Measurements from ENCODE around the gene SPTLC2. TPM values are rescaled to one million over a fixed set of nuclear protein-coding genes. Genes with fewer than 3 reads are reported as not detected.

SPTLC2 gene
- total and polyA plus RNA-seq, 2 of the 13 experiments (the other 11 are each of a cell fraction or from before 2014, with no cell fraction given) = 17.4 to 17.5 TPM

GRCh38 chr14:77498984-77499527 lies 117.4 kb downstream of the SPTLC2 start (continued):
- TF ChIP-seq ZNF614 (CRISPR knock-in tag; IDR thresholded peaks at IDR 0.05; ENCODE audit: borderline replicate concordance) (no peak), FOXK1 (CRISPR knock-in tag; IDR thresholded peaks at IDR 0.05; ENCODE audit: borderline replicate concordance, low read depth) (0 out of 2 replicates have a peak, but pooled peaks have one; percentile 5), TFDP1 (CRISPR knock-in tag; IDR thresholded peaks at IDR 0.05; ENCODE audit: borderline replicate concordance) (peak; percentile 11; the same call in 1 of the 2 replicates), RAD21 (CRISPR knock-in tag; IDR thresholded peaks at IDR 0.05) (0 out of 2 replicates have a peak, but pooled peaks have one; percentile 5), ZXDC (CRISPR knock-in tag; IDR thresholded peaks at IDR 0.05) (peak; percentile 11; the same call in 1 of the 2 replicates), HNF1B (CRISPR knock-in tag; IDR thresholded peaks at IDR 0.05) (no peak), HDAC1 (CRISPR knock-in tag; IDR thresholded peaks at IDR 0.05) (peak; percentile 6; the same call in 1 of the 2 replicates), ATAD3A (CRISPR knock-in tag; IDR thresholded peaks at IDR 0.05) (no peak), ZNF383 (CRISPR knock-in tag; IDR thresholded peaks at IDR 0.05; ENCODE audit: borderline replicate concordance) (no peak), ZFP41 (CRISPR knock-in tag; IDR thresholded peaks at IDR 0.05; ENCODE audit: borderline replicate concordance) (0 out of 2 replicates have a peak, but pooled peaks have one; percentile 43), SRY (CRISPR knock-in tag; IDR thresholded peaks at IDR 0.05) (0 out of 2 replicates have a peak, but pooled peaks have one; percentile 34), RARA (CRISPR knock-in tag; IDR thresholded peaks at IDR 0.05) (peak; percentile 50), RBM39 (IDR thresholded peaks at IDR 0.05; ENCODE audit: low read depth, low read length, poor library complexity, severe bottlenecking) (no peak), HNRNPK (IDR thresholded peaks at IDR 0.05; ENCODE audit: low read depth, low read length, poor library complexity, severe bottlenecking) (peak; percentile 34), ZNF687 (CRISPR knock-in tag; IDR thresholded peaks at IDR 0.05) (peak; percentile 80), ZNF777 (CRISPR knock-in tag; IDR thresholded peaks at IDR 0.05) (peak; percentile 95), ZNF780A (CRISPR knock-in tag; IDR thresholded peaks at IDR 0.05) (no peak), ZSCAN31 (CRISPR knock-in tag; IDR thresholded peaks at IDR 0.05; ENCODE audit: low read depth) (0 out of 2 replicates have a peak, but pooled peaks have one; percentile 9), MBD4 (IDR thresholded peaks at IDR 0.05; ENCODE audit: borderline replicate concordance, low read length) (no peak)
